Neuronal stem cell (in vitro differentiated cells): Measurements from ENCODE around the gene TRAPPC5.

Experiments
- DNase-seq: peaks from one replicate; pipeline ENCODE4 v3.0.0-alpha.2; 2013; ENCODE audit warnings: low spot score
- H2AFZ ChIP-seq: one replicate; pipeline ENCODE4 v1.6.1; 2013; ENCODE audit warnings: mild to moderate bottlenecking, low read length, inconsistent platforms
- H2AK5ac ChIP-seq: 2 replicates; pipeline ENCODE4 v1.6.1; 2013; ENCODE audit warnings: low read depth, mild to moderate bottlenecking, inconsistent platforms, low read length, moderate library complexity, mixed read lengths
- H2BK120ac ChIP-seq: 2 replicates; pipeline ENCODE4 v1.6.1; 2013; ENCODE audit warnings: low read depth, mild to moderate bottlenecking, inconsistent platforms, low read length, moderate library complexity, mixed read lengths
- H2BK12ac ChIP-seq: one replicate; pipeline ENCODE4 v1.6.1; 2013; ENCODE audit warnings: low read length, inconsistent platforms
- H2BK15ac ChIP-seq: 2 replicates; pipeline ENCODE4 v1.6.1; 2013; ENCODE audit warnings: mild to moderate bottlenecking, low read length, inconsistent platforms, mixed read lengths
- H2BK5ac ChIP-seq: one replicate; pipeline ENCODE4 v1.6.1; 2013; ENCODE audit warnings: inconsistent platforms, mild to moderate bottlenecking, low read length, moderate library complexity
- H3K14ac ChIP-seq: one replicate; pipeline ENCODE4 v1.6.1; 2013; ENCODE audit warnings: low read length, inconsistent platforms
- H3K18ac ChIP-seq: 2 replicates; pipeline ENCODE4 v1.6.1; 2013; ENCODE audit warnings: low read length, inconsistent platforms
- H3K23ac ChIP-seq: 2 replicates; pipeline ENCODE4 v1.6.1; 2013; ENCODE audit warnings: low read depth, mild to moderate bottlenecking, mixed read lengths, low read length, inconsistent platforms; ENCODE audit not compliant: poor library complexity
- H3K27ac ChIP-seq: replicated peaks from 3 replicates; pipeline ENCODE4 v1.5.1; 2013; ENCODE audit warnings: low read length, inconsistent platforms
- H3K27me3 ChIP-seq, 3 experiments: 2 replicates each; pipeline ENCODE4 v1.6.1; 2013; ENCODE audit warnings: low read length in 3 of 3, mild to moderate bottlenecking in 2 of 3, inconsistent platforms in 1 of 3, low read depth in 1 of 3, mixed read lengths in 1 of 3, moderate library complexity in 1 of 3; ENCODE audit not compliant: control insufficient read depth in 3 of 3, insufficient read depth in 3 of 3
- H3K36me3 ChIP-seq, 2 donors: replicated peaks in 1 of 2; 2 replicates each; pipeline ENCODE4 v1.6.1; 2013; ENCODE audit warnings: low read length in 2 of 2; ENCODE audit not compliant: control insufficient read depth in 2 of 2, insufficient read depth in 2 of 2
- H3K4ac ChIP-seq: 2 replicates; pipeline ENCODE4 v1.6.1; 2013; ENCODE audit warnings: inconsistent platforms, mild to moderate bottlenecking, low read length, moderate library complexity
- H3K4me1 ChIP-seq, 2 donors: 1 replicate in 1 of 2; 2 replicates in 1 of 2; pipeline ENCODE4 v1.6.1; 2013; ENCODE audit warnings: low read length in 2 of 2, low read depth in 1 of 2; ENCODE audit not compliant: control insufficient read depth in 2 of 2, insufficient read depth in 1 of 2
- H3K4me2 ChIP-seq: one replicate; pipeline ENCODE4 v1.6.1; 2013; ENCODE audit warnings: mild to moderate bottlenecking, low read length, inconsistent platforms; ENCODE audit not compliant: insufficient read depth, poor library complexity, severe bottlenecking
- H3K4me3 ChIP-seq, 2 donors: 2 replicates each; pipeline ENCODE4 v1.5.1; 2013; ENCODE audit warnings: low read length in 2 of 2, mild to moderate bottlenecking in 2 of 2, inconsistent platforms in 1 of 2, moderate library complexity in 1 of 2
- H3K79me1 ChIP-seq: one replicate; pipeline ENCODE4 v1.6.1; 2013; ENCODE audit warnings: low read depth, mild to moderate bottlenecking, inconsistent platforms, low read length, moderate library complexity
- H3K9ac ChIP-seq: one replicate; pipeline ENCODE4 v1.6.1; 2013; ENCODE audit warnings: mild to moderate bottlenecking, low read depth, low read length, inconsistent platforms; ENCODE audit not compliant: poor library complexity
- H3K9me3 ChIP-seq, 2 donors: replicated peaks in 1 of 2; 2 replicates each; pipeline versions ENCODE3 to v1.6.1; 2013; ENCODE audit warnings: low read length in 2 of 2, mild to moderate bottlenecking in 2 of 2, inconsistent platforms in 1 of 2, low read depth in 1 of 2, mixed read lengths in 1 of 2, moderate library complexity in 1 of 2; ENCODE audit not compliant: control insufficient read depth in 2 of 2, insufficient read depth in 1 of 2
- H4K8ac ChIP-seq: one replicate; pipeline ENCODE4 v1.6.1; 2013; ENCODE audit warnings: low read depth, mild to moderate bottlenecking, inconsistent platforms, low read length, moderate library complexity
- H4K91ac ChIP-seq: one replicate; pipeline ENCODE4 v1.6.1; 2013; ENCODE audit warnings: low read length, low read depth, mild to moderate bottlenecking, inconsistent platforms; ENCODE audit not compliant: poor library complexity
- WGBS, 2 donors: extraction: QIAGEN DNeasy Blood & Tissue Kit; methylation state at CpG; one replicate each; pipeline ENCODE4 v1.1.7; 2013; ENCODE audit warnings: missing lambda C conversion rate in 2 of 2, mixed read lengths in 1 of 2; ENCODE audit not compliant: insufficient read length in 2 of 2, insufficient replicate concordance in 1 of 2; ENCODE audit errors: extremely low coverage in 2 of 2; 5-methylcytosine and 5-hydroxymethylcytosine counted together

The TRAPPC5 gene

DNA sequence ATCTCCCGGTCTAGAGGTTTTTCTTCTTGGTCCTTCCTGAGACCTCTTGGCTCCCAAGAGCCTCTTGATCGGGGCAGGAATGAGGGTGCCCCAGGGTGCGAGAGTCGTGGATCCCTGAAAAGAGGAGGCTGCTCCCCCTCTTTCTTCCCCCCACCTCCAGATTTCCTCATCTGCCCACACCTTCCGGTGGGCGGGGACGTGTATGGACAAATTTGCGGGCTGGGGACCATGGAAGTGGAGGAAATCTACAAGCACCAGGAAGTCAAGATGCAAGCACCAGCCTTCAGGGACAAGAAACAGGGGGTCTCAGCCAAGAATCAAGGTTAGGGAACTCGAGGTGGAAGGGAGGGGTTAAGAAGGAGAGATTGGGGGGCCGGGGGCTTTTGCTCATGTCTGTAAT, 3.8 kb upstream of the TRAPPC5 start, which contains the start of gene MCEMP1:
Gene MCEMP1 (plus strand): TSS at position 237 of the 400 bp plus-strand sequence. CDS start 31 bp downstream, at position 268.
- no peak for DNase-seq
- Histone ChIP-seq H2AK5ac (peak within 1 kb of the TSS; percentile 90), H3K27me3 (peaks cover 0 to 15% (median 10%) of the 10 kb centered on the region in 3 experiments), H3K18ac (no peak within 1 kb of the TSS), H3K9ac (no peak within 1 kb of the TSS), H3K4me1 (peaks cover 5 to 9% of the 10 kb centered on the region in 2 donors), H3K4me2 (no peak within 1 kb of the TSS), H3K23ac (peak within 1 kb of the TSS; percentile 65), H3K79me1 (peaks cover 9% of the 10 kb centered on the region), H4K91ac (no peak within 1 kb of the TSS), H3K27ac (no peak within 1 kb of the TSS), H2BK12ac (no peak within 1 kb of the TSS), H2BK5ac (peak within 1 kb of the TSS; percentile 82), H2AFZ (peak within 1 kb of the TSS; percentile 41), H3K36me3 (peaks cover 0 to under 1% of the 10 kb centered on the region in 2 donors), H3K14ac (peak within 1 kb of the TSS; percentile 38), H2BK15ac (peak within 1 kb of the TSS; percentile 89), H3K4ac (no peak within 1 kb of the TSS), H2BK120ac (peak within 1 kb of the TSS; percentile 87), H4K8ac (peak within 1 kb of the TSS; percentile 92), H3K4me3 (peak within 1 kb of the TSS in 1 of 2 donors; percentile 41), H3K9me3 (no peaks in the 10 kb centered on the region)
- WGBS, 2 donors = no CpG with 5 or more reads among the region's 10 CpGs

DNA sequence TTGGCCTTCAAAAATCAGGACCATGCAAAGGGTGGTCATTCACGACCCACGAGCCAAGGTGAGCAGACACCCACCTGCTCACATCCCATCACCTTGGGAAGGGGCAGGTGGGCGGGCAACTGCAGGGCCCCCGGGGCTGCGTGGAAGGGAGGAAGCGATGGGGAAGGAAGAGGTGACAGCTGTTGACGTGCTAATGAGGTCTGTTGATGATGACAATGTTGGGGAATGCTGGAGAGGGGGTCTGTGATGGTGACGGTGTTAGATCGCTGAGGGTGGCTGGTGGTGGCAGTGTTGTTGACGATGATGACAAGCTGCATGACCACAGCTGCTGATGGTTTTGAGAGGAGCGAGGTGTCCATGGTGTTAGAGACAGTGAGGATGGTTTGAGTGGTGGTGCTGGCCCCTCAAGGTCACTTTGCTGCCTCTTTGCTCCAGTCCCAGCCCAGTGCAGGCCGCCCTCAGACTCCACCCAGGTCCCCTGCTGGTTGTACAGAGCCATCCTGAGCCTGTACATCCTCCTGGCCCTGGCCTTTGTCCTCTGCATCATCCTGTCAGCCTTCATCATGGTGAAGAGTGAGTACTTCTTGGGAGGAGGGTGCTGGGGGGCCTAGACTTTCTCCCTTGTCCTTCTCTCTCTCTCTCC, 2.8 kb upstream of the TRAPPC5 start:
- H3K27me3 ChIP-seq = peaks cover 0 to 13% (median 8%) of the 10 kb centered on the region in 3 experiments
- no peak overlapping the region for H3K18ac ChIP-seq
- H2AK5ac ChIP-seq = peak overlapping the region; percentile 90
- no peak overlapping the region for H2BK5ac ChIP-seq
- WGBS, 2 donors = no CpG with 5 or more reads among the region's 12 CpGs
- H4K91ac ChIP-seq = no peak overlapping the region
- peak overlapping the region; percentile 87 for H2BK120ac ChIP-seq
- no peak overlapping the region for H3K9ac ChIP-seq
- peaks cover 7 to 10% of the 10 kb centered on the region in 2 donors for H3K36me3 ChIP-seq
- no peak overlapping the region for H3K4ac ChIP-seq
- no peak overlapping the region for H3K27ac ChIP-seq
- H2AFZ ChIP-seq = peak overlapping the region; percentile 41
- H3K4me3 ChIP-seq = peak overlapping the region in 1 of 2 donors; percentile 41
- H3K23ac ChIP-seq = peak overlapping the region; percentile 65
- peaks cover 17% of the 10 kb centered on the region for H3K79me1 ChIP-seq
- peak overlapping the region; percentile 38 for H3K14ac ChIP-seq
- H2BK12ac ChIP-seq = peak overlapping the region; percentile 58
- no peak overlapping the region for H3K4me2 ChIP-seq
- DNase-seq = no peak
- peaks cover 8 to 9% of the 10 kb centered on the region in 2 donors for H3K4me1 ChIP-seq
- H4K8ac ChIP-seq = peak overlapping the region; percentile 92
- H3K9me3 ChIP-seq = no peaks in the 10 kb centered on the region
- peak overlapping the region; percentile 89 for H2BK15ac ChIP-seq

- H3K27me3 ChIP-seq = peaks cover 0 to 11% (median 8%) of the 10 kb centered on the region in 3 experiments
- no peak overlapping the region for H3K27ac ChIP-seq
- H3K9ac ChIP-seq = no peak overlapping the region
- H2BK120ac ChIP-seq = no peak overlapping the region
- H3K4ac ChIP-seq = no peak overlapping the region
- WGBS, 2 donors = no CpG with 5 or more reads among the region's 30 CpGs
- H3K14ac ChIP-seq = no peak overlapping the region
- H4K8ac ChIP-seq = peak overlapping the region; percentile 94
- H3K79me1 ChIP-seq = peaks cover 17% of the 10 kb centered on the region
- no peak overlapping the region for H2BK15ac ChIP-seq
- no peak overlapping the region for H3K4me2 ChIP-seq
- DNase-seq = no peak
- H2BK5ac ChIP-seq = no peak overlapping the region
- H3K4me3 ChIP-seq = no peak overlapping the region
- no peaks in the 10 kb centered on the region for H3K9me3 ChIP-seq
- H2AFZ ChIP-seq = peak overlapping the region; percentile 20
- peaks cover 13 to 21% of the 10 kb centered on the region in 2 donors for H3K36me3 ChIP-seq
- H3K18ac ChIP-seq = no peak overlapping the region
- H4K91ac ChIP-seq = no peak overlapping the region
- H2BK12ac ChIP-seq = no peak overlapping the region
- no peak overlapping the region for H2AK5ac ChIP-seq
- H3K23ac ChIP-seq = no peak overlapping the region
- peaks cover 8 to 9% of the 10 kb centered on the region in 2 donors for H3K4me1 ChIP-seq
Observed at GRCh38 chr19:7678971-7679751, 1.5 kb upstream of the TRAPPC5 start.
